ACC112 (cell line): ENCODE results near the gene NBPF3.

Experiments used
- H2AFZ ChIP-seq: fragments of 200-600 bp; sonication (generic); one replicate; pipeline ENCODE4 v1.6.0; 2017; ENCODE audit warnings: antibody characterized with exemption, low read length; ENCODE audit not compliant: unreplicated experiment
- H3K27ac ChIP-seq: fragments of 200-600 bp; sonication (generic); 2 replicates; pipeline ENCODE4 v1.5.1; 2014; ENCODE audit warnings: low read depth, mild to moderate bottlenecking, antibody characterized with exemption, low read length, moderate library complexity
- H3K27me3 ChIP-seq: fragments of 200-600 bp; sonication (generic); 2 replicates; pipeline ENCODE4 v1.6.1; 2014; ENCODE audit warnings: mild to moderate bottlenecking, antibody characterized with exemption, low read length, moderate library complexity, mixed read lengths; ENCODE audit not compliant: insufficient read depth
- H3K36me3 ChIP-seq: fragments of 200-600 bp; sonication (generic); 2 replicates; pipeline ENCODE4 v1.6.1; 2016; ENCODE audit warnings: mild to moderate bottlenecking, antibody characterized with exemption, low read length, moderate library complexity, mixed read lengths; ENCODE audit not compliant: insufficient read depth
- H3K4me1 ChIP-seq: fragments of 200-600 bp; sonication (generic); one replicate; pipeline ENCODE4 v1.6.1; 2016; ENCODE audit warnings: low read length, mixed read lengths; ENCODE audit not compliant: insufficient read depth, unreplicated experiment, control insufficient read depth
- H3K4me3 ChIP-seq: fragments of 200-600 bp; sonication (generic); 2 replicates; pipeline ENCODE4 v1.5.1; 2014; ENCODE audit warnings: mild to moderate bottlenecking, low read depth, low read length
- H3K79me2 ChIP-seq: fragments of 200-600 bp; sonication (generic); one replicate; pipeline ENCODE4 v1.6.0; 2016; ENCODE audit warnings: low read length; ENCODE audit not compliant: control insufficient read depth, unreplicated experiment, insufficient read depth

NBPF3 gene

GRCh38 chr1:21532496-21532895 lies 92.6 kb downstream of the NBPF3 start:
- no peak overlapping the region for H3K4me3 ChIP-seq
- H2AFZ ChIP-seq = no peak overlapping the region
- H3K36me3 ChIP-seq = no peaks in the 10 kb centered on the region
- peaks cover 14% of the 10 kb centered on the region for H3K27me3 ChIP-seq
- peaks cover under 1% of the 10 kb centered on the region for H3K4me1 ChIP-seq
- H3K27ac ChIP-seq = no peak overlapping the region
- no peaks in the 10 kb centered on the region for H3K79me2 ChIP-seq

- Histone ChIP-seq H3K79me2 (no peaks in the 10 kb centered on the region), H3K36me3 (no peaks in the 10 kb centered on the region), H3K4me1 (peaks cover 6% of the 10 kb centered on the region), H3K27me3 (peaks cover 20% of the 10 kb centered on the region), H2AFZ (no peak overlapping the region), H3K4me3 (no peak overlapping the region), H3K27ac (no peak overlapping the region)
Observed at GRCh38 chr1:21532992-21533534, 93.1 kb downstream of the NBPF3 start.

DNA sequence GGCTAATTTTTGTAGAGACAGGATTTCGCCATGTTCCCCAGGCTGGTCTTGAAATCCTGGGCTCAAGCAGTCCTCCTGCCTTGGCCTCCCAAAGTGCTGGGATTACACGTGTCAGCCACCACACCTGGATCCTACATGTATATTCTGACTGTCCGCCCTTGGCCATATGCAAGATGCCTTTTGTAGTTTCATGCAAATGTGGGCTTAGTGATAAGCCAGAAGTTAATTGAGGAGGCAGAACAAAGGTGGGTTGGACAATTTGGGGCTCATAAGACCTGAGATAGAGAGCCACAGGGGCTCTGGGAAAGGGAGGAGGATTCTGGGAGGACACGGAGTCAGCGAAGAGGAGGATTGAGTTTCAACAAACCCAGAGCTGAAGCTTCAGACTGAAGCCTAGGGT lies 94.2 kb downstream of the NBPF3 start:
- no peaks in the 10 kb centered on the region for H3K79me2 ChIP-seq
- peaks cover 7% of the 10 kb centered on the region for H3K4me1 ChIP-seq
- no peak overlapping the region for H3K27ac ChIP-seq
- H3K4me3 ChIP-seq = no peak overlapping the region
- peaks cover 22% of the 10 kb centered on the region for H3K27me3 ChIP-seq
- no peaks in the 10 kb centered on the region for H3K36me3 ChIP-seq
- H2AFZ ChIP-seq = no peak overlapping the region
